ENCODE measurements around the gene TLCD3A. TPM values are rescaled to one million over a fixed set of nuclear protein-coding genes. Genes with fewer than 3 reads are reported as not detected.

Gene TLCD3A
- total RNA-seq, 2 experiments from 2014 or later, result 8.3 to 11.7 TPM

DNA sequence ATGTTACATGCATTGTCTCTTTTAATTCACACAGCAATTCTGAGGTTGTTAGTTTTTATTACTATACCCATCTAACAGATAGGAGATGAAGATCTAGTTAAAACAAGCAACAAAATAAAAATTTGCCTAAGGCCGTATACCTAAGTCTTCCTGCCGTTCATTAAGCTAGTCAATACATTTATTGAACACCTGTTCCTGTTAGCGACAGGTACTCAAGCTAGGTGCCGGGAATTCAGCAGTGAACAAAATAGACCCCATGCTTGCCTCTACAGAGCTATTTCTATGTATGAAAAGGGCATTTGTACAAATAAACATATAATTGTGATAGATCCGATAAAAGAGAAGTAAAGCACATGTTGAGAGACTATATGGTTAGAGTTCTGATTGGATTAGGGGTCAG lies 14.3 kb upstream of the TLCD3A start:
- H3K4me1 ChIP-seq (ENCODE audit: insufficient read depth, low read length, poor library complexity, severe bottlenecking), result peaks cover 13% of the 10 kb centered on the region
- no peak for DNase-seq (ENCODE audit: low spot score)
- no peak overlapping the region for H3K27ac ChIP-seq (ENCODE audit: low read depth, low read length, poor library complexity, severe bottlenecking)
- no peaks in the 10 kb centered on the region for H3K36me3 ChIP-seq (ENCODE audit: insufficient read depth, low read length)
- H3K4me2 ChIP-seq (ENCODE audit: low read length), result no peak overlapping the region
- H3K79me2 ChIP-seq (ENCODE audit: insufficient read depth, low read depth, low read length), result peaks cover 13% of the 10 kb centered on the region
- POLR2A ChIA-PET, result no interaction called here
- H4K20me1 ChIP-seq (ENCODE audit: insufficient read depth, low read length), result no peaks in the 10 kb centered on the region
- BruUV-seq (replicated peaks), result no TSS peak
- TF ChIP-seq, protein P1, sequence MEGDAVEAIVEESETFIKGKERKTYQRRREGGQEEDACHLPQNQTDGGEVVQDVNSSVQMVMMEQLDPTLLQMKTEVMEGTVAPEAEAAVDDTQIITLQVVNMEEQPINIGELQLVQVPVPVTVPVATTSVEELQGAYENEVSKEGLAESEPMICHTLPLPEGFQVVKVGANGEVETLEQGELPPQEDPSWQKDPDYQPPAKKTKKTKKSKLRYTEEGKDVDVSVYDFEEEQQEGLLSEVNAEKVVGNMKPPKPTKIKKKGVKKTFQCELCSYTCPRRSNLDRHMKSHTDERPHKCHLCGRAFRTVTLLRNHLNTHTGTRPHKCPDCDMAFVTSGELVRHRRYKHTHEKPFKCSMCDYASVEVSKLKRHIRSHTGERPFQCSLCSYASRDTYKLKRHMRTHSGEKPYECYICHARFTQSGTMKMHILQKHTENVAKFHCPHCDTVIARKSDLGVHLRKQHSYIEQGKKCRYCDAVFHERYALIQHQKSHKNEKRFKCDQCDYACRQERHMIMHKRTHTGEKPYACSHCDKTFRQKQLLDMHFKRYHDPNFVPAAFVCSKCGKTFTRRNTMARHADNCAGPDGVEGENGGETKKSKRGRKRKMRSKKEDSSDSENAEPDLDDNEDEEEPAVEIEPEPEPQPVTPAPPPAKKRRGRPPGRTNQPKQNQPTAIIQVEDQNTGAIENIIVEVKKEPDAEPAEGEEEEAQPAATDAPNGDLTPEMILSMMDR (conservative IDR thresholded peaks at IDR 0.05; ENCODE audit: low read length), result no peak
- TF ChIP-seq EZH2phosphoT487 (IDR thresholded peaks at IDR 0.05; ENCODE audit: borderline replicate concordance, low read depth, low read length), result no peak
- no peak overlapping the region for H3K4me3 ChIP-seq (ENCODE audit: low read depth, low read length, poor library complexity, severe bottlenecking)
- CTCF ChIA-PET (ENCODE audit: unreplicated experiment), result no interaction called here
- H3K9me2 ChIP-seq (ENCODE audit: insufficient read depth, low read length), result no peaks in the 10 kb centered on the region
- H2AFZ ChIP-seq (ENCODE audit: low read length), result no peak overlapping the region
- H3K9me3 ChIP-seq (ENCODE audit: low read length), result no peaks in the 10 kb centered on the region
- intact Hi-C loops (cut with micrococcal nuclease; ENCODE audit: unreplicated experiment), result no loop called here

DNA sequence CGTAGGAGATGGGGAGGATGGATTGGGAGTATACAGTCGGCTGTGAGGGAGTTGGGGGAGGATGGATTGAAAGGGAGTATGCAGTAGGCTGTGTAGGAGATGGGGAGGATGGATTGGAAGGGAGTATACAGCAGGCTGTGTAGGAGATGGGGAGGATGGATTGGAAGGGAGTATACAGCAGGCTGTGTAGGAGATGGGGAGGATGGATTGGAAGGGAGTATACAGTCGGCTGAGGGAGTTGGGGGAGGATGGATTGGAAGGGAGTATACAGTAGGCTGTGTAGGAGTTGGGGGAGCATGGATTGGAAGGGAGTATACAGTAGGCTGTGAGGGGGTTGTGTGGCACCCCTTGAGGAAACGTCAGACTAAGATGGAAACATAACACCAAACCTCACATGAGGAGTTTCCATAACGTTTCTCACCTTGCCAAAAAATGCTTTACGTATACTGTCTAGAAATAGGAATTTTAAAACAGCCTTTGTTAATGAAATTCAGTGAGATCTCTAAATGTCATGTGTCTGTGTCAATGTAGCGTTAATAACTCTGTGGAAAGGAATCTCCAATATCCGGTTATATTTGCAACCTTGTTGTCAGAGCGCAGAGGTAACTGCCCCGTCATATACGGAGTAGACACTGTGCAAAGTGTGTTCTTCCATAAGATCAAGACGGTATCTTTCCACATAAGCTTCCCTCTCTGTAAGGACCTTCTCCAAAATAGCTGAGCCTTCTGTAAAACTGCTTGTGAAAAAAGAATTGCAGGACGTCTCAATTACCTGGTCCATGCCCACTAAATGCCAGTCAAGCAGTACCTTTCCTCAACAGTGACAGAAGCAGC lies 11.5 kb upstream of the TLCD3A start:
- H3K79me2 ChIP-seq (ENCODE audit: insufficient read depth, low read depth, low read length), result no peaks in the 10 kb centered on the region
- H3K9me3 ChIP-seq (ENCODE audit: low read length), result no peaks in the 10 kb centered on the region
- BruUV-seq (replicated peaks), result no TSS peak
- CTCF ChIA-PET (ENCODE audit: unreplicated experiment), result no interaction called here
- DNase-seq (ENCODE audit: low spot score), result no peak
- H3K4me3 ChIP-seq (ENCODE audit: low read depth, low read length, poor library complexity, severe bottlenecking), result no peak overlapping the region
- POLR2A ChIA-PET, result no interaction called here
- no peak overlapping the region for H3K27ac ChIP-seq (ENCODE audit: low read depth, low read length, poor library complexity, severe bottlenecking)
- H2AFZ ChIP-seq (ENCODE audit: low read length), result no peak overlapping the region
- H3K4me2 ChIP-seq (ENCODE audit: low read length), result no peak overlapping the region
- TF ChIP-seq, protein P1 (conservative IDR thresholded peaks at IDR 0.05; ENCODE audit: low read length), result no peak
- TF ChIP-seq EZH2phosphoT487 (IDR thresholded peaks at IDR 0.05; ENCODE audit: borderline replicate concordance, low read depth, low read length), result no peak
- no peaks in the 10 kb centered on the region for H3K9me2 ChIP-seq (ENCODE audit: insufficient read depth, low read length)
- intact Hi-C loops (cut with micrococcal nuclease; ENCODE audit: unreplicated experiment), result no loop called here
- no peaks in the 10 kb centered on the region for H4K20me1 ChIP-seq (ENCODE audit: insufficient read depth, low read length)
- H3K36me3 ChIP-seq (ENCODE audit: insufficient read depth, low read length), result no peaks in the 10 kb centered on the region
- H3K4me1 ChIP-seq (ENCODE audit: insufficient read depth, low read length, poor library complexity, severe bottlenecking), result no peaks in the 10 kb centered on the region

DNA sequence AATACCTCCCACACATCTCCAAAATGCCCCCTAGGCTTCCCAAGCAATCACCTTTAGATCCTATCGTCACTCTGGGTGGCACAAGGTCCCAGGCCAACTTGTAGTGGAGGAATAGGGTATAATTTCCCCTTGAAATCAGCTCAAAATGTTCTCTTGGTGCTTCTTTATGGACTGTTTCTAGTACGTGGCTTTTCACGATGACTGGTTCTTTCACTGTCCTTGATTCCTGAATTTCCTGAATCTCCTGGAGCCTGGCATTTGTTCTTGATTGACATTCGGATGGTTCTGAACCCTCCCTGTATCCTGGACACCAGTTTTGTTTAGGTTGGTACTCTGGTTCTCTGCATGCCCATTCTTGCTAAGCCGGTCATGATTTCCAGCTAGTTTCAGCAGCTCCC lies 10.9 kb upstream of the TLCD3A start:
- TF ChIP-seq, protein P1 (conservative IDR thresholded peaks at IDR 0.05; ENCODE audit: low read length), result no peak
- TF ChIP-seq EZH2phosphoT487 (IDR thresholded peaks at IDR 0.05; ENCODE audit: borderline replicate concordance, low read depth, low read length), result no peak
- ChIA-PET POLR2A (no interaction called here), CTCF (ENCODE audit: unreplicated experiment) (no interaction called here)
- no peak for DNase-seq (ENCODE audit: low spot score)
- Histone ChIP-seq H3K79me2 (ENCODE audit: insufficient read depth, low read depth, low read length) (no peaks in the 10 kb centered on the region), H3K27ac (ENCODE audit: low read depth, low read length, poor library complexity, severe bottlenecking) (no peak overlapping the region), H3K4me3 (ENCODE audit: low read depth, low read length, poor library complexity, severe bottlenecking) (no peak overlapping the region), H3K9me3 (ENCODE audit: low read length) (no peaks in the 10 kb centered on the region), H3K4me2 (ENCODE audit: low read length) (no peak overlapping the region), H2AFZ (ENCODE audit: low read length) (no peak overlapping the region), H4K20me1 (ENCODE audit: insufficient read depth, low read length) (no peaks in the 10 kb centered on the region), H3K9me2 (ENCODE audit: insufficient read depth, low read length) (no peaks in the 10 kb centered on the region), H3K36me3 (ENCODE audit: insufficient read depth, low read length) (no peaks in the 10 kb centered on the region), H3K4me1 (ENCODE audit: insufficient read depth, low read length, poor library complexity, severe bottlenecking) (no peaks in the 10 kb centered on the region)
- BruUV-seq (replicated peaks), result no TSS peak
- intact Hi-C loops (cut with micrococcal nuclease; ENCODE audit: unreplicated experiment), result no loop called here
